ENCODE data around the gene SKOR1. TPM values are rescaled to one million over a fixed set of nuclear protein-coding genes. Genes with fewer than 3 reads are reported as not detected.

The SKOR1 gene
- total RNA-seq, 2 experiments from 2014 or later: 0.23 to 0.25 TPM

- no peak for DNase-seq
- no peaks in the 10 kb centered on the region for H3K9me3 Mint-ChIP-seq
- ChIA-PET CTCF (no interaction called here), POLR2A (no interaction called here)
- peaks cover 2% of the 10 kb centered on the region for H3K4me1 Mint-ChIP-seq
- H3K36me3 Mint-ChIP-seq (ENCODE audit: low read depth): no peaks in the 10 kb centered on the region
- peaks cover 21% of the 10 kb centered on the region for H3K27me3 Mint-ChIP-seq
- no peak overlapping the region for H3K4me3 Mint-ChIP-seq
- H3K27ac Mint-ChIP-seq: no peak overlapping the region
Observed at GRCh38 chr15:67813104-67813634, 12.1 kb upstream of the SKOR1 start.

DNA sequence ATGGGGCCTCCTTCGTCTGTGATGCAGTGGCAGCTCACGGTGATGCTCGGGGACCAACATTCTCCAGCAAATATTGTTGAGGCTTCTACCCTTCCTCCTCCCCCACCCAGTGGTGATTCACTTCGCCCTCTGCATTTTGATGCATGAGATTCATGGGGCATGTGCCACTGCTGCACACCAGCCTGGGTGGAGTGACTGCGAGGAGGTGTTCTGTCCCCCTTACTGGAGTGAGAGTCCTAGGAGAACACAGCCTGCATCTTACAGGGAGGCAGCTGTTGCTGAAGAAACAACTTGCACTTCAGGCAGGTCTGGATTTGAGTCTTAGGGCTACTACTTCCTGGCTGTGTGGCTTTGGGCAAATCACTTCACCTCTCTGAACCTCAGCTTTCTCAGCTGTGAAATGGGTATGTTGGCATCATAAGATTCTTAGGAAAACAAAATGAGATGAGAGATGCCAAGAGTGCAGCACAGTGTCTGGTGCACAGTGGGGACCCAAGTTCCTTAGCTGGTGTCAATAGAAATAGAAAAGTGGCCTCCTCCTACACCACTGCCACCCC, 10.2 kb upstream of the SKOR1 start:
- CTCF ChIA-PET: no interaction called here
- POLR2A ChIA-PET: no interaction called here
- Mint-ChIP-seq H3K36me3 (ENCODE audit: low read depth) (no peaks in the 10 kb centered on the region), H3K4me3 (no peak overlapping the region), H3K4me1 (peaks cover 2% of the 10 kb centered on the region), H3K9me3 (no peaks in the 10 kb centered on the region), H3K27me3 (peaks cover 37% of the 10 kb centered on the region), H3K27ac (no peak overlapping the region)
- DNase-seq: no peak

- Mint-ChIP-seq H3K27me3 (peaks cover 52% of the 10 kb centered on the region), H3K4me3 (no peak overlapping the region), H3K27ac (no peak overlapping the region), H3K36me3 (ENCODE audit: low read depth) (peaks cover 4% of the 10 kb centered on the region), H3K4me1 (peaks cover 2% of the 10 kb centered on the region), H3K9me3 (no peaks in the 10 kb centered on the region)
- no peak for DNase-seq
- CTCF ChIA-PET: no interaction called here
- POLR2A ChIA-PET: no interaction called here
Observed at GRCh38 chr15:67816668-67817067, 8.6 kb upstream of the SKOR1 start.

DNA sequence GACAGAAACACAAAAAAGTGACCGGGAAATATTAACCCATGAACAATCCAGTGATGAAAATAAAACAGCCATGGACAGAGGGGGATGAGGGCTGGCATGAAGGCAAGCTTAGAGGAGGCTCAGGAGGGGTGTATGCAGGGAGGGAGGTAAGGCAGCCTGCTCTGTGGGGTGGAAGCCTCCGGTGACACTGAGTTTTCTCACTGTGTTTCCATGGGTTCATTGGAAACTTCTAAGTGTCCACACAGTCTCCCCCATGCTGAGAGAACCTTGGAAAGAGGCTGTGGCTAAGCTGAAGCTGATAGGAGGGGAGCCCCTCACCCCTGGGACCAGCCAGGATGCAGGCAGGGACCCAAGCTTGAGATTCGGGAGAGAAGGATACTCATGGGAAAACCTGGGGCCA, 6.8 kb upstream of the SKOR1 start:
- Mint-ChIP-seq H3K4me3 (no peak overlapping the region), H3K36me3 (ENCODE audit: low read depth) (peaks cover 7% of the 10 kb centered on the region), H3K4me1 (peaks cover 3% of the 10 kb centered on the region), H3K27ac (no peak overlapping the region), H3K27me3 (peaks cover 60% of the 10 kb centered on the region), H3K9me3 (no peaks in the 10 kb centered on the region)
- CTCF ChIA-PET: interaction anchor here (0.7 kb wide), 1 partner anchor 246 kb away, joined by 3 read pairs; no protein-coding TSS in a partner anchor
- no peak for DNase-seq
- POLR2A ChIA-PET: no interaction called here

GRCh38 chr15:67819636-67820035, 5.7 kb upstream of the SKOR1 start:
- H3K4me3 Mint-ChIP-seq: no peak overlapping the region
- no peak overlapping the region for H3K27ac Mint-ChIP-seq
- H3K9me3 Mint-ChIP-seq: no peaks in the 10 kb centered on the region
- CTCF ChIA-PET: no interaction called here
- H3K27me3 Mint-ChIP-seq: peaks cover 72% of the 10 kb centered on the region
- H3K36me3 Mint-ChIP-seq (ENCODE audit: low read depth): peaks cover 14% of the 10 kb centered on the region
- DNase-seq: no peak
- POLR2A ChIA-PET: no interaction called here
- peaks cover 11% of the 10 kb centered on the region for H3K4me1 Mint-ChIP-seq

DNA sequence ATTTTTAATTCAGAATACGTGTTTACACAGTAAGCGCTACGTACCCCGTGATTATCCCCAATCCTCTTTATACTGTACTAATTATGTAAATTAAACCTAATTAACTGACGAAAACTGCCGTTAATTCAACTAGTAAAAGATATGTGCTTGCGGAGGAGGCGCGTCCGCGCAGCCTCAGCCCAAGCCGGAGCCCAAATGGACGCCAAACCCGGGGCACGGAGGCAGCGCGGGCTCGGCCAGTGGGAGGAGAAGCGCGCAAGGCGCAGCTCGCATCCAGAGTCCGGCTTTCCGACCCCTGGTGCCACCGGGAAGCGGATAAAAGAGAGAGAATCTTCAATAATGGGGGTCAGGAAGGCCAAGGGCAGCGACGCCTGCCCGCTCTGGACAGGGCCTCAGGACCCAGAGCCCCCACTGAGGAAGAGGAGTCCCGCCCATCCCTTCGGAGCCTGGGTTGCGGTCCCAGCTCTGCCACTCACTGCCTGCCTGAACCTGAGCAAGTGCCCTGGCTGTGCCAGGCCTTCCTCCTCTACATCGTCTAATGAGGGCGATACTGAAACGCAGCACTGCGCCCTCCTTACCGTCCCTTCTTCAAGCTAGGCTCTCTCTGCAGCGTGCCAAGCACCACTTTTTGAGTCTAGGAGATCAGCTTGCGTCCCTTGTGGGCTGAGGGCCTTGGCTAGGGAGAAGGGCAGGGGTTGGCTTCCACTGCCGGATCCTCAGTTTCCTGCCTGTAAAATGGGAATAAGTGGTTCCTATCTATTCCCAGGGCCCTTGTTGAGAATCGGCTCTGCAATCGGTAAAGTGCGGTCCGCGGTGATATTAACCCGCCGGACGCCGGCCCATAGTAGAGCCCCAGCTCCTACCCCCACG, 5.0 kb upstream of the SKOR1 start:
- ChIA-PET POLR2A (no interaction called here), CTCF (no interaction called here)
- H3K4me1 Mint-ChIP-seq: peaks cover 11% of the 10 kb centered on the region
- peaks cover 77% of the 10 kb centered on the region for H3K27me3 Mint-ChIP-seq
- H3K4me3 Mint-ChIP-seq: no peak overlapping the region
- no peaks in the 10 kb centered on the region for H3K9me3 Mint-ChIP-seq
- H3K27ac Mint-ChIP-seq: no peak overlapping the region
- peaks cover 14% of the 10 kb centered on the region for H3K36me3 Mint-ChIP-seq (ENCODE audit: low read depth)
- DNase-seq: no peak

DNA sequence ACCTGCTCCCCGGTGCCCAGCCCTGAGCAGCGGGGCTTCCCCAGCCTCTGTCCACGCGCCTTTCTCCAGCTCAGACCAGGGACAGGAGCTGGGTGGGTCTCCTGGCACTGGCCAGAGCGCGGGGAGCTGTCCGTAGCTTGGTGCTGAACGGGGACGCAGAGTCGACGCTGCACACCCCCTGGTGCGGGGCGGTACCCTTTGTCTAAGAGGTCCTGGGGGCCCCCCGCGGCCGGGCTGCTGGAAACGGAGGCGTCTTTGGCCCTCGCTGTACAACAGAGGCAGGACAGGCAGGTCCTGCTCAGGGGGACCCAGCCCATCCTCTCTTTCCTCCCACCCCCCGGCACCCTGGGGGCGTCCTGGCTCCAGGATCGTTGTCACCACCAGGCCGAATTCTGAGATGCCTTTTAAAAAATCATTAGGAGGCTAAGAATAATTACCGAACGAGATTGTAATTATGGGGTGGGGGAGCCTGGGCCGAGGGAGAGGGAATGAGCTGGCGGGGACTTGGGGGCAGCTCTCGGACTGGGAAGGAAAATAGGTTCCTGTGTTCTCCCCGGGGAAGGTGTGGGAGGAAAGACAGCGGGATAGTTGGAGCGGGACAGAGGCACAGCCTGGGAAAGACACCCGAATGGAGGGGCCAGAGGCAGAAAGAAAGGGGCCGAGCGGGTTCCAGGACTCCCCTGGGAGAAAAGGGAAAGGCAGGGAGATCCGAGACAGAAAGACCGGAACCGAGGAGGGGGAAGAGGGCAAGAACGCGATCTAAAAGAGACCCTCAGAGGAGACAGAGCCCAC, 4.1 kb upstream of the SKOR1 start:
- peaks cover 18% of the 10 kb centered on the region for H3K4me1 Mint-ChIP-seq
- peaks cover 85% of the 10 kb centered on the region for H3K27me3 Mint-ChIP-seq
- H3K9me3 Mint-ChIP-seq: no peaks in the 10 kb centered on the region
- H3K27ac Mint-ChIP-seq: peak overlapping the region; percentile 31
- H3K36me3 Mint-ChIP-seq (ENCODE audit: low read depth): peaks cover 20% of the 10 kb centered on the region
- no peak for DNase-seq
- ChIA-PET CTCF (interaction anchor here (1.2 kb wide), 1 partner anchor 364 kb away, joined by 3 read pairs; no protein-coding TSS in a partner anchor), POLR2A (no interaction called here)
- no peak overlapping the region for H3K4me3 Mint-ChIP-seq

DNA sequence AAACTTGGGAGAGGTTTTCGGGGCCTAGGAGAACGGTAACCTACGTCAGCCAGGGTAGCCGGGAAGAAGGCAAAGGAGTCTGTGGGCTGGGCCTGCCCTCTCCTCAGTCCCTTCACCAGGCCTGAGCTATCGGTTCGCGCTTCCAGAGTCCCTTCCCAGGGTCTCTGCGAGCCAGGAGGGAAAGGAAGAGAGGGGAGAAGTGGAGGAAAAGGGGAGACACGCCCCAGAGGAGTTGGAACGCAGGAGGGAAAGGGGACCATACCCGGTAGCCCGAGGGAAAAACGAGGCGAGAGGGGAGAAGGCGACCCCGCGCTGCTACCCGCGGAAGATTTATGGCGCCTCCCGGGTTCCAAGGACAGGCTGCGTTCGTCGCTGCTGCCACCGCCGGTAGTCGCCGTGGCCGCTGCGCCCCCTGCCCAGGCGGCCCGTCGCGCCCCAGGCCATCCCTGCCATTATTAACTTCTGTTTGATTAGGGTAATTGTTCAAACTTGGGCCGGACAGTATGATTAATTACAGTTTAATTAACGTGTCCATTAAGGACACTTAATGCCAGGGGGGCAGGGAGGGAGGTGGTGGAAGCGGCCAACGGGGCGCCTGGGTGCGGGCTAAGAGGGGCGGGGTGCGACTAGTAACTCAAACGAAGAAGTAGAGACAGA, 3.4 kb upstream of the SKOR1 start:
- H3K4me3 Mint-ChIP-seq: no peak overlapping the region
- no peaks in the 10 kb centered on the region for H3K9me3 Mint-ChIP-seq
- DNase-seq: no peak
- peaks cover 20% of the 10 kb centered on the region for H3K36me3 Mint-ChIP-seq (ENCODE audit: low read depth)
- H3K27ac Mint-ChIP-seq: peak overlapping the region; percentile 31
- peaks cover 85% of the 10 kb centered on the region for H3K27me3 Mint-ChIP-seq
- peaks cover 21% of the 10 kb centered on the region for H3K4me1 Mint-ChIP-seq
- ChIA-PET CTCF (interaction anchor here (1.2 kb wide), 1 partner anchor 365 kb away, joined by 3 read pairs; no protein-coding TSS in a partner anchor), POLR2A (no interaction called here)

DNA sequence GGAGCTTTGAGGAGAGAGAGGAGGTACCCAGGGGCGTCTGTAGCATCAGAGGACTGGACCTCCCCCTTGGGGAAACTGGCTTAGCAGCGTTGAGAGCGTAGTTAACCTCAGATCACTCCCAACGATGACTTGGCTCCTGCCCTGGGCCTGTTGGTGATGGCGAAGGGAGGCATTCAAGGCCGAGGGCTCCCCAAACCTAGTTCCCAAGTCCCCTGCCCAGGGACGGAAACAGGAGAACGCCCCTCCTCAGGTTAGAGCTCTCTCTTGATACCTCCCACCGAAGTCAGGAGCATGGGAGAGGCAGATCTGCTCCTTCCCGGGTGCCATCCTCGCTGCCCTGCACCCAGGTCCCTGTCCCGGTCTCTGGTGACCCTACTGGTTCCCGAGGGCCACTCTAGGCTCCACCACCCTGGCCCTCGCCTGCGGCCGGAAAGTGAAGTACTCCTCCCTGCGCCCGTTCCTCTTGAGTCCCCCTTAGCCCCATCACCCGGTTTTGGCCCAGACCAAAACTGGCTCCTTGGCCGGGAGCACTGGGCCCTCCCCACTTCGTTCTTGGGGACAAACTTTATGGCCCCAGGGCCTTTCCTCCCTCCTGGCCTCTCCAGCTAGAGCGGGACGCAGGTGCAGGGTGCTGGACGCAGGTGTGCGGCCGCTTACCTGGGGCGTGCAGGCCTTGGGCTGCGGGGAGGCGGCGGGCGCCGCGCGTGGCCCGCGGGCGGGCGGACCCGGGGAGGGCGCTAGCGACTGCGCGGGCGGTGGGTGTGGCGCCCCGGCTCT, 2.6 kb upstream of the SKOR1 start:
- peaks cover 77% of the 10 kb centered on the region for H3K27me3 Mint-ChIP-seq

DNA sequence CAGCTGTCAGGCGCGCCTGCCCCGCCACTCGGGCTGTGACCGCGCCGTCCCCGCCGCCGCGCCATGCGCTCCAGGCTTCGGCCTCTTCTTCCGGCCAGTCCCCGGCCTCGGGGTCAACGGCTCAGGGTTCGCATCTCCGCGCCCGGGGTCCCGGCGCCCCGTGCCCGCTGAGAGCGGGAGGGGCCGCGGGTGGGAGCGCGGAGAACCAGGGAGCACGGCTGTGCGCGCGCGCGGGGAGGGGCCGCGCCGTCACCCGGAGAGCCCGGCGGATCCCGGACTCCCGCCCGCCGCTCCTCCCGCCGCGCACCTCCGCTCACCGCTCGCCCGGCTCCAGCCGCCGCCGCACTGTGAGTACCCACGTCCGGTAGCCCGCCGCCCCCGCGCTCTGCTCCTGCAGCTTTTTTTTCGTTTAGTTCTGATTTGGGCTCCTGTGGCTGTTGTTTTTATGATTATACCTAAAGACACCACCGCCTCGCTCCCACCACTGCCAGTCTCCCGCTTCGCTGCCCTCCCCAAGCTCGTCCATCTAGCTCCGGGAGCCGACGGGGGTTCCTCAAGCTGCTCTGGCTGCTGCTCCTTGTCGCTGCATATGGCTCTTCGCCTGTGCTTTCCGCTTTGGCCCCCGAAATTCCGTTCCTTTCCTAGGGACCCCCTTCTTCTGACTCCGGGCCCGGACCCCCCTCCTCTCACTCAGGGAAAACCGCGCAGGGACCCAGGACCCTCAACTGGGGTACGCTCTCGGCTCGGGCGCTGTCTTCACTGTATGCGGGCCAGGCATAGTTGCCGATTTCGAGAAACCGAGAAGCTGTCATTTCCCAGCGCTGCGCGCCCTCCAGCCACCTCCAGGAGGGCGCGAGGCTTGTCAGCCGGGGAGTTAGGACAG, 1.8 kb upstream of the SKOR1 start:
- Mint-ChIP-seq H3K27ac (no peak overlapping the region), H3K36me3 (ENCODE audit: low read depth) (peaks cover 20% of the 10 kb centered on the region), H3K4me1 (peaks cover 23% of the 10 kb centered on the region), H3K4me3 (peak overlapping the region; percentile 37), H3K9me3 (no peaks in the 10 kb centered on the region), H3K27me3 (peaks cover 75% of the 10 kb centered on the region)
- POLR2A ChIA-PET: no interaction called here
- no peak for DNase-seq
- CTCF ChIA-PET: interaction anchor here (1.5 to 1.7 kb wide), 2 partner anchors 12 to 367 kb away, joined by 5 to 11 read pairs; no protein-coding TSS in a partner anchor

More for the DNA sequence above, 2.6 kb upstream of the SKOR1 start:
- H3K36me3 Mint-ChIP-seq (ENCODE audit: low read depth): peaks cover 20% of the 10 kb centered on the region
- no peaks in the 10 kb centered on the region for H3K9me3 Mint-ChIP-seq
- no peak overlapping the region for H3K27ac Mint-ChIP-seq
- peaks cover 21% of the 10 kb centered on the region for H3K4me1 Mint-ChIP-seq
- ChIA-PET POLR2A (no interaction called here), CTCF (no interaction called here)
- H3K4me3 Mint-ChIP-seq: no peak overlapping the region
- no peak for DNase-seq

DNA sequence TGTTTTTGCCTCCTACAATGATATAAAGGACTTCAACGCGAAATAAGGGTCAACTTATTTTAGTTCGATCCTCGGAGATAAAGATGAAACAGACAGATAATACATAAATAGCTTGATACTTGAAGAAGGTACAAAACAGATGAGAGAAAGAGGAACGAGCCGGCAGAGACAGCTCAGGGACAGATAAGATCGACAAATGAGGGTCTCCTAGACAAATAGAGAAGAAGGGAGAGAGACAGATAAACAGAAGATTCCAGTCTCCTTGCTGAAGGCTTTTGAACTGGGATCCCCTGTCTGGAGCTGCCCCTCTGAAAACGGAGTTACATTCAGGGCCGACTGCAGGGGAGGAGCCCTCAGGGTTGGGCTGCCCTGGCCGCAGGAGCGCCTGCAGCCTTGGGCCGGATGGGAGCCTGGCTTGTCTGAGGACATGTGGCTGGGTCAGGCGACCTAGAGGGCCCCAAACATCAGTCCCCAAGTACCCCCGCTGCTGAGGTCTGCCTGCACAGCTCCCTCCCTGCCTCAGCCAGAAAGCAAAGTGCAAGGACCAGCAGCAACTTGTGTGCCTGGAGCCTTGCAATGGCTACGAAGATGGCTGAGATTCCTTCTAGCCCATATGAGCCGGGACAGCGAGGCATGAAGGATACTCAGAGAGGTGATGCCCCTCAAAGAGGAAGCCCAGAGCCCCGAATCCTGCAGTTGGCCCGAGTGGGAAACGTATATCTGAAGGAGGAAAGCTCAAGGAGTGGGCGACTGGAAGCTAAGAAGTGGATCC, 926 bp upstream of the SKOR1 start:
- no peak for DNase-seq
- ChIA-PET POLR2A (no interaction called here), CTCF (interaction anchor here (1.5 to 1.7 kb wide), 2 partner anchors 11 to 367 kb away, joined by 5 to 11 read pairs; no protein-coding TSS in a partner anchor)
- Mint-ChIP-seq H3K27ac (peak overlapping the region; percentile 11), H3K9me3 (no peaks in the 10 kb centered on the region), H3K4me3 (peak overlapping the region; percentile 11), H3K4me1 (peaks cover 26% of the 10 kb centered on the region), H3K36me3 (ENCODE audit: low read depth) (peaks cover 23% of the 10 kb centered on the region), H3K27me3 (peaks cover 78% of the 10 kb centered on the region)
